Kidney tubule cell (primary cell): ENCODE measurements around the gene AP1B1.
A peak's percentile ranks its signal among the peaks of the same experiment; 100 is the strongest.
"Not testable (repeated sequence)": the region's sequence is repeated elsewhere in the genome, so short reads cannot be mapped to it uniquely, and the experiment has no call there.

Experiments used
- DNase-seq: peaks from one replicate; pipeline ENCODE4 v3.0.0-alpha.2; 2018; ENCODE audit warnings: low spot score

AP1B1 gene

GRCh38 chr22:29386708-29387107, 1.7 kb downstream of the AP1B1 start:
- DNase-seq: no peak

GRCh38 chr22:29385748-29386147, 2.6 kb downstream of the AP1B1 start:
- no peak for DNase-seq

GRCh38 chr22:29385151-29385704, 3.1 kb downstream of the AP1B1 start:
- DNase-seq: no peak

DNA sequence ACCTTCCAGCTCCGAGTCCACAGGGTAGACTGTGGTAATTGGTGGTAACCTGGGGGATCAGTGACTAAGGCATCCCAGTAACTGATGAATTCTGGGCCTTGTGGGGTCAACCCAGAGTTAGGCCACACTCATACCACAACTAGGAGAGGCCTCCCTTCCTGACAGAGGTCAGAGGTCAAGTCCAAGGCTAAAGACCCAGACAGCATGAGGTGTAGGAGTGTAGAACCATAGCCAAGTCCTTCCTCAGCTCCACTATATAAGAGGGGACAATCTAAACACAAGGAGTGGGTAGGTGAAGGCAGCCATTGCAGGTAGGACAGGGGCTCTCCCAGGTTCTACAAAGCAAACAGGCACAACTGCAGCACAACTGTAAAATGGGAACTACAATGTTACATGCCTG, 4.6 kb downstream of the AP1B1 start:
- no peak for DNase-seq

DNA sequence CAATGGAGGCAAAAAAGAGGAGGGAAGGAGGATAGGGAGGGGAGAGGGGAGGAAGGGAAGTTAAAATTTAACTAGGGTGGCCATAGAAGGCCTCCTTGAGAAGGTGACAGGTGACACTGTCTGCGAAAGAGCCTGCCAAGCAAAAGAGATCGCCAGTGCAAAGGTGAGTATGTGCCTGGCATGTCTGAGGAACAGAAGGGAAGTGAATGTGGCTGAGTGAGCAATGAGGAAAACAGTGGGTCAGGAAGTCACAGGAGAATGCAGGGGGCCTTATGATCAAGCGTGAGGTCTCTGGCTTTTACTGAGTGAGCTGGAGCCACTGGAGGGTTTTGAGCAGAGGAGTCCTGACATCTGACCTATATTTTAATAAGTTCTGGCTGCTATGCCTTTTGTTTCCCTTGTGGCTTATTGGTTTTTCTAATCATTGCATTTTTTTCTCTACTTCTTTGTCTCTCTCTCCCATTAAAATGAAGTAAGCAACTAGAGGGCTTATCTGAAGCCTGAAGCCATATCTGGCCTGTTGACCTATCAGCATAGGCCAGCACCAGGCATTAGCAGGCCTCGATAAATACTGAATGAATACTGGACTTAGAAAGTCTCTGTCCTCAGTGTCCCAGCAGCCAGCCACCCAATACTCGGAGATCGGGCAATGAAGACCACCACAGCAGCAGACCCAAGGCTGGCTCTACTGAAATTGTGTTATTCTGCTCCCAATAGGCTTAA, 5.6 kb downstream of the AP1B1 start:
- DNase-seq: peak; percentile 86

- DNase-seq: no peak
These were observed 7.5 kb downstream of the AP1B1 start for GRCh38 chr22:29380856-29381255.

DNA sequence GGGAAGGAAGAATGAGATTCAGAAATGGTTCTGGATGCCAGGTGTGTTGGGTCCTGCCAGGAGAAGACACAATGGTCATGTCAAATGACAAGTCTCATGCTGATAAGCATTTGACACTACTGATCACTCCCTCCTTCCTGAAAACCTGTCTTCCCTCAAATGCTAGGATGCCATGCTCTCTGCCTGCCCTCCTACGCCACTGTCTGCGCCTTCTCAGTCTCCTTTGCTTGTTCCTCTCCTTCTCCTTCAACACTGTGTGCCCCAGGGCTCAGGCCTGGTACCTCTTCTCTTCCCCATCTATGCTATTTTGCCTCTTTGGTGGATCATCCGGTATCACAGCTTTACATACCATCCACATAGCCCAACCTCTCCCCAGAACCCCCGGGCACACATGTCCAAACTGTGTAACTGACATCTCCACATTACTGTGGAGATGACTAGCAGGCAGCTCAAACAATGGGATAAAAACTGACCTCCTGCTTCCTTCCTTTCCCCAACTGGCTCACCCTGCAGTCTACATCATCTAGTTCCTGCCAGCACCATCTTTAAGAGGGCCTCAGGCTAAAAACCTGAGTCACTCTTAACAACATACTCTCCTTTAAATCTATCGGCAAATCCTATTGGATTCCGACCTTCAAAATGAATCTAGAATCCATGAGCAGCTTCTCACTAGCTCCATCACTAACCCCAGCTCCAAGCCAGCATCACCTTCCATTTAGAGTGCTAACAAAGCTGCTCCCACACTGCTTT, 8.2 kb downstream of the AP1B1 start:
- no peak for DNase-seq

DNA sequence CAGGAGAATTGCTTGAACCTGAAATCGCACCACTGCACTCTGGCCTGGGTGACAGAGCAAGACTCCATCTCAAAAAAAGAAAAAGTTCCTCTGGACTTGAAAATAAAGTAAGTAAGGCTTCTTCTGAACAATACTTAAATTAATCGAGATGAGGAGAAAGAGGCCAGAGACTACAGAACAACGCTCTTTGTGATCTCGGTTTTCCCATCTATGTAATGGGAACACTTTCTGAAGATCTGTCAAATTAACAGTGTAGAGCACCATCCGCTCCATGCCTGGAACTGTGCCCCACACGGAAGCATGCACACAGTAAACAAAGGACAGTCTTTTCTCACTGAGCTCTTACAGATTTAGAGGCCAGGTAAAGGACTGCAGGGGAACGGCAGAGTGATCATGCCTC, 9.1 kb downstream of the AP1B1 start:
- no peak for DNase-seq

DNA sequence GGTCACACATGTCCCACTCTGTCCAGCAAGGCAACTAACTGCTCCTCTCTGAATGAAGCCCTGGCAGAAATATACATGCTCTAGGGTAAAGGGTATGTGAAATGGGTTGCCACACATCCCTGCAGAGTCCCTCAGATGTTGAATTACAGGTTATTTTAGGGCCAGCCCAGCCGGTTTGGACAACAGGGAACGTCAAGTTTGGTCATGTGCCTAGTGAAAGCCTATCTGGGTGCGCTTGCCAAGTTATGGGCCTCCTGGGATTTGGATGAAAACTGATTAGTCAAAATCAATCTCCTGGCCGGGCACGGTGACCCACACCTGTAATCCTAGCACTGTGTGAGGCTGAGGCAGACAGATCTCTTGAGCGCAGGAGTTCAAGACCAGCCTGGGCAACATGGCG, 10.4 kb downstream of the AP1B1 start:
- no peak for DNase-seq

DNA sequence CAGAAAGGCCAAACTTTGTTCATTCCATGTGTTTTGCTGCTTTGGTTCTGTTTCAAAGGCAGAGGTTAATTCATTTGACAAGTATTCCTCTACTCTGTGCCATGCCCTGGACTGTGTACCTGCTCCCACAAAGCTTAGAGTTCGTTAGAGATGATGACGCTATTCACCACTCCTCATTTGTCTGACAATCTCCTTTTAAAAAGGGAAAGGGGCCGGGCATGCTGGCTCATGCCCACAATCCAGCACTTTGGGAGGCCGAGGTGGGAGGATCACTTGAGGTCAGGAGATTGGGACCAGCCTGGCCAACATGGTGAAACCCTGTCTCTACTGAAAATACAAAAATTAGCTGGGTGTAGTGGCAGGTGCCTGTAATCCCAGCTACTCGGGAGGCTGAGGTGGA, 11.7 kb downstream of the AP1B1 start:
- not testable (repeated sequence) for DNase-seq

DNA sequence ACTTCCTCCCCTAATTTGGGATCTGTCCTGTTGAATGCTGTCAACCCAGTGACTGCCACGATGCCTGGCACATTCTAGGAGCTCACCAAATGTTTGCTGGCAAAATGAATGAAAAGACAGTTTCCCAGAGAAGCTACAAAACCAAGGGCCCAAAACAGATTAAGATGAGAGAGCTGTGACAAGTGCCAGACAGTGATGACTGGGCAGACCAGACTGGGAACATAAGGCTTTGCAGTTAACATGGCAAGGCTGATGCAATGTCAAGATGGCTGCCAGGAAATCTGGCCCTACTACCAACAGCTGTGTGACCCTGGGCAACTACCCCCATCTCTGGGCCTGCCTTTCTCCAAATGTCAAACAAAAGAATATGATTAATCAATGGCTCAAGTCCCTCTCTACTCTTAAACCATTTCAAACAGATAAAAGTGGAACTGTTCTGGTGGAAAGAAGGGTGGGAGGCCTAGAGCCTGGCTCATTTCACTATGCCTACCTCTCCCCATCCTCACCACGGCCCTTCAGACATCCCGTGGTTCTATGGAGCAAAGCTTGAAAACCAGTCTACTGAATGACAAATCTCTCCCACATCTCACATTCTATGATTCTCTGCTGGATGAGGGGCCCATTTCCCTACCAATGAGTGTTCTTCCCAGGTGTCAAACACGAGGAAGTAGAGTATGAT, 12.8 kb downstream of the AP1B1 start:
- DNase-seq: no peak

- DNase-seq: not testable (repeated sequence)
These were observed 13.6 kb downstream of the AP1B1 start for GRCh38 chr22:29374806-29375205.

DNA sequence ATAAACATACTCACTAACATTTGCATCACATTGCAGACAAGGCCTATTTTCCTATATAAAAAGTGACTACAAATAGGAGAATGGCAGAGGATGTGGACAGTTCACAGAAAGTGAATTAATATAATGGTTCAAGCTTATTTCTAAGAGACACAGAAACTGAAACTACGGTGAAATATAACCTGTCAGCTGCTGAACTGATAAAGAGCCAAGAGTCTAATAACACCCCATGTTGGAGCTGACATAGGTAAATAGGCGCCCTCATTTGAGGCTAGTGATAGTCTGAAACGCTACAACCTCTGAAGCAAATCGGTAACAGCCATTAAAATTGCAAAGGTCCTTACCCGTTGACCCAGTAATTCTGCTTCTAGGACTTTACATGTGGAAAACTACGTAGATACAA, 14.0 kb downstream of the AP1B1 start:
- no peak for DNase-seq

DNA sequence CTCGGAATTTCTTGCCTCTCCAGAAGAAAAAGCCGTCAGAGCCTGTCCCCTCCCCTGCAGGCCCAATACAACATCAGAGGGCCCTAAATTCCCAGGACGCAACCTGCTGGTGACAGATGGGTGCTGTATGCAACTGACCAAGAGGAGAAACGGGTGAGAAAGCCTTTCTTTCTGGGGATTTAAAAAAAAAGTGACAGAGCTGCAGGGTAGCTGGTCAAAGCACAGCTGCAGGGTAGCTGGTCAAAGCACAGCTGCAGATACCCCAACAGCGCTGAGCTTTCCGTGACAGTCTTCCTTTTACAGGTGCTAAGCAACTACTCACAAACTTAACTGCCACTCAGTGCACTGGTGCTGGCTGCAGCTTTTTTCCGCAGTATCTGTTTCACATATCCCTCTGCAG, 17.8 kb downstream of the AP1B1 start:
- DNase-seq: no peak

DNA sequence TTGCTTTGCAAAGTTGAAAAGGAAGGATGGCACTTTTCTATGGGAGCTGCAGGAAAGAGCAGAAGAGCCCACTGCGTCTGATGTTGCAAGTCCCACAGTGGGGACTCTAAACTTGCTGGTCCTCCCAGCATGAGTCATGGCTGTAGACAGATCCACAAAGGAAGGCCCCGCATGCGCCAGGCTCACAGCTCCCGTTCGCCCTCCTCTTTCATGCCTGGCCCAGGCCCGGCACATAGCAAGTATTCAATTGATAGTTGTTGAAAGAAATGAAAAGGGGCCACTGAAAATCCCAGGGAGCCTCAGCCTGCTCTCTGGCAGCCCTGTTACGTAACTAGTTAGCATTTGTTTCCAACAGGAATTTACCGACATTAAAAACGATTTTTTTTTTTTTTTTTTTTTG, 18.9 kb downstream of the AP1B1 start:
- no peak for DNase-seq

DNA sequence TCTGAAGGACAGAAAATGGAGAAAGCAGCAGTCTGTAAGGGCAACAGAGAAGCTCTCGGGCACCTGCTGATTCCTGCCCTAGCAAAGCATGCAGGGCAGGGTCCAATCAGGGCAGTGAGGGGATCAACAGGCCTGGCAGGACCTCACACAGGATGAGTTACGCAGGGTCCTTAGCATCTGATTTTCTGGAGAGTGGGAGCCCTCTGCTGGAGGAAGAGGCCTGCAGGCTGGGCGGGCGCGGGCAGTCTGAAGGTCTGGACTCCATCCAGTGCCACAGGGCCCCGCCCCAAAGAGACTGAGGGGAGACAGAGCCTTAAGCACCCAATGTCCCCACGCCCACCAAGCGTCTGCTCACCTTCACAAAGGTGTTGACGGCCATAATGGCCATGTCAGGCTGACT, 28.9 kb downstream of the AP1B1 start:
- peak; percentile 30 for DNase-seq

DNA sequence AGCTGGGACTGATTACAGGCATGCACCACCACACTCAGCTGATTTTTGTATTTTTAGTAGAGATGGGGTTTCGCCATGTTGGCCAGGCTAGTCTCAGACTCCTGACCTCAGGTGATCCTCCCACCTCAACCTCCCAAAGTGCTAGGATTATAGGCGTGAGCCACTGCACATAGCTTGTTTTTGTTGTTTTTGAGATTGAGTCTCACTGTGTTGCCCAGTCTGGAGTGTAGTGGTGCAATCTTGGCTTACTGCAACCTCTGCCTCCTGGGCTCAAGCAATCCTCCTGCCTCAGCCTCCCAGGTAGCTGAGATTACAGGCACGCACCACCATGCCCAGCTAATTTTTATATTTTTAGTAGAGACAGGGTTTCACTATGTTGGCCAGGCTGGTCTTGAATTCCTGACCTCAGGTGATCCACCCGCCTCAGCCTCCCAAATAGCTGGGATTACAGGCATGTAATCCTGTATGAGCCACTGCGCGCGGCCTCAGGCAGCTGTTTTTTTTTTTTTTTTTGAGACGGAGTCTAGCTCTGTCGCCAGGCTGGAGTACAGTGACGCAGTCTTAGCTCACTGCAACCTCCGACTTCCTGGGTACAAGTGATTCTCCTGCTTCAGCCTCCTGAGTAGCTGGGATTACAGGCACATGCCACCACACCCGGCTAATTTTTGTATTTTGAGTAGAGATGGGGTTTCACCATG, 31.0 kb downstream of the AP1B1 start:
- DNase-seq: not testable (repeated sequence)

- DNase-seq: no peak
These were observed 34.5 kb downstream of the AP1B1 start for GRCh38 chr22:29353860-29354259.

- DNase-seq: no peak
These were observed 35.1 kb downstream of the AP1B1 start for GRCh38 chr22:29353286-29353685.

- no peak for DNase-seq
These were observed 35.6 kb downstream of the AP1B1 start for GRCh38 chr22:29352778-29353177.

GRCh38 chr22:29351891-29352290, 36.5 kb downstream of the AP1B1 start:
- DNase-seq: no peak

- DNase-seq: no peak
These were observed 37.3 kb downstream of the AP1B1 start for GRCh38 chr22:29351042-29351441.
